Cardiac muscle cell (in vitro differentiated cells and primary cell): ENCODE results near the gene COL4A1. TPM values are rescaled to one million over a fixed set of nuclear protein-coding genes. Genes with fewer than 3 reads are reported as not detected.

Experiments
- DNase-seq, 2 donors: peaks; one replicate each; pipeline versions ENCODE4 v3.0.0 to v3.0.0-alpha.2; 2010 to 2017; ENCODE audit warnings: low read depth in 1 of 2, low spot score in 1 of 2
- H3K27ac ChIP-seq: fragments of 200-600 bp; sonication (generic); 2 replicates; pipeline ENCODE4 v1.5.1; 2016
- H3K27me3 ChIP-seq: fragments of 200-600 bp; sonication (generic); 2 replicates; pipeline ENCODE4 v1.6.0; 2016; ENCODE audit warnings: control low read depth
- H3K36me3 ChIP-seq: fragments of 200-600 bp; sonication (generic); 2 replicates; pipeline ENCODE4 v1.5.1; 2016; ENCODE audit warnings: control low read depth
- H3K4me1 ChIP-seq: fragments of 200-600 bp; sonication (generic); 2 replicates; pipeline ENCODE4 v1.8.1; 2017; ENCODE audit warnings: low read depth, mild to moderate bottlenecking, mixed run types
- H3K4me3 ChIP-seq: fragments of 200-600 bp; sonication (generic); 2 replicates; pipeline ENCODE4 v1.5.1; 2016; ENCODE audit warnings: mild to moderate bottlenecking
- H3K9me3 ChIP-seq: fragments of 200-600 bp; sonication (generic); 2 replicates; pipeline ENCODE4 v1.5.1; 2017; ENCODE audit warnings: low read depth, mild to moderate bottlenecking, control low read depth
- CTCF ChIP-seq: IDR thresholded peaks from 2 replicates; pipeline ENCODE4 v1.5.1; 2012; ENCODE audit warnings: low read depth, mild to moderate bottlenecking, low read length
- polyA plus RNA-seq: library from polyadenylated mRNA; unstranded; fragments of >200 nt; fragmentation: Nextera tagmentation; extraction: Ambion mirVana; gene quantifications from 2 replicates; pipeline ENCODE4 v1.2.1, GENCODE V29; 2016
- total RNA-seq: library from RNA; depleted of rRNA; stranded (reverse); fragments of >200 nt; gene quantifications from 2 replicates; pipeline ENCODE4 v1.2.3, GENCODE V29; 2016

Gene COL4A1
- total and polyA plus RNA-seq, 2 experiments from 2014 or later: 73.9 to 171 TPM

- H3K4me3 ChIP-seq: no peak overlapping the region
- no peak for DNase-seq
- H3K36me3 ChIP-seq: no peaks in the 10 kb centered on the region
- H3K27ac ChIP-seq: no peak overlapping the region
- no peak for TF ChIP-seq CTCF
- no peaks in the 10 kb centered on the region for H3K9me3 ChIP-seq
- peaks cover 20% of the 10 kb centered on the region for H3K4me1 ChIP-seq
- no peaks in the 10 kb centered on the region for H3K27me3 ChIP-seq
Measured at GRCh38 chr13:110218581-110219201, 88.3 kb downstream of the COL4A1 start.

- no peak for TF ChIP-seq CTCF
- no peaks in the 10 kb centered on the region for H3K36me3 ChIP-seq
- no peak overlapping the region for H3K4me3 ChIP-seq
- no peaks in the 10 kb centered on the region for H3K9me3 ChIP-seq
- DNase-seq: no peak
- peaks cover 20% of the 10 kb centered on the region for H3K4me1 ChIP-seq
- no peak overlapping the region for H3K27ac ChIP-seq
- H3K27me3 ChIP-seq: no peaks in the 10 kb centered on the region
Measured at GRCh38 chr13:110217811-110218210, 89.1 kb downstream of the COL4A1 start.

- no peak for TF ChIP-seq CTCF
- no peak overlapping the region for H3K4me3 ChIP-seq
- no peak overlapping the region for H3K27ac ChIP-seq
- H3K27me3 ChIP-seq: no peaks in the 10 kb centered on the region
- no peak for DNase-seq
- no peaks in the 10 kb centered on the region for H3K36me3 ChIP-seq
- H3K4me1 ChIP-seq: peaks cover 20% of the 10 kb centered on the region
- no peaks in the 10 kb centered on the region for H3K9me3 ChIP-seq
Measured at GRCh38 chr13:110217085-110217484, 89.9 kb downstream of the COL4A1 start.

GRCh38 chr13:110216398-110217041, 90.4 kb downstream of the COL4A1 start:
- Histone ChIP-seq H3K4me1 (peaks cover 15% of the 10 kb centered on the region), H3K27ac (peak overlapping the region; percentile 6)
- TF ChIP-seq CTCF: no peak

GRCh38 chr13:110216006-110216397, 91.0 kb downstream of the COL4A1 start:
- Histone ChIP-seq H3K27ac (peak overlapping the region; percentile 6), H3K4me1 (peaks cover 12% of the 10 kb centered on the region), H3K36me3 (no peaks in the 10 kb centered on the region), H3K4me3 (no peak overlapping the region), H3K9me3 (no peaks in the 10 kb centered on the region), H3K27me3 (no peaks in the 10 kb centered on the region)
- no peak for TF ChIP-seq CTCF
- DNase-seq: no peak

More at GRCh38 chr13:110216398-110217041, 90.4 kb downstream of the COL4A1 start:
- no peak overlapping the region for H3K4me3 ChIP-seq
- H3K9me3 ChIP-seq: no peaks in the 10 kb centered on the region
- no peaks in the 10 kb centered on the region for H3K27me3 ChIP-seq
- H3K36me3 ChIP-seq: no peaks in the 10 kb centered on the region
- DNase-seq: peak in 1 of 2 donors; percentile 92
